ENCODE results near the gene HDAC4. TPM values are rescaled to one million over a fixed set of nuclear protein-coding genes. Genes with fewer than 3 reads are reported as not detected.

HDAC4 gene
- total and polyA plus RNA-seq, 3 experiments from 2014 or later: 8.3 to 28.8 (median 24.0) TPM

DNA sequence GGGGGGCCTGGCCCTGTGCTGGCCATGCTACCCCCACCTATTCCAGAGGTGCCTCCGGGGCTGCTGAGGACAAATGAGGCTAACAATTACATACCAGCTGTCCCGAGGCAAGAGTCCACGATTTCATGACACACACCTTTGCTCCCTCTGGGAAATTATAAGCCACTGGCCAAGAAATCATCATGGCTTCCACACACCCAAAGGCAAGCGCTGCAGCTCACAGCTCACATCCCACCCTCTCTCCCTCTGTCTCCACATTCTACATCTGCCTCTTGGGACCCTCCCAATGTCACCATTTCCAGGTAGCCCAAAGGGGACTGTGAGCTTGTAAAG lies 134.4 kb downstream of the HDAC4 start:
- Mint-ChIP-seq H3K27ac (peak overlapping the region; percentile 94 to 99 (median 99)), H3K4me1 (peaks cover 68 to 89% (median 69%) of the 10 kb centered on the region in 3 donors), H3K9me3 (no peaks in the 10 kb centered on the region), H3K36me3 (peaks cover 0 to 7% (median under 1%) of the 10 kb centered on the region in 3 donors), H3K4me3 (peak overlapping the region; percentile 93 to 99 (median 98)), H3K27me3 (peaks cover 0 to 3% of the 10 kb centered on the region in 2 donors)
- Histone ChIP-seq H3K9me3 (ENCODE audit: low read length) (no peaks in the 10 kb centered on the region), H3K36me3 (ENCODE audit: insufficient read depth, low read length) (no peaks in the 10 kb centered on the region), H3K4me3 (ENCODE audit: low read length) (peak overlapping the region; percentile 100), H3K27ac (ENCODE audit: low read depth, low read length) (peak overlapping the region; percentile 93), H3K27me3 (ENCODE audit: insufficient read depth, low read length, poor library complexity, severe bottlenecking) (no peaks in the 10 kb centered on the region), H3K4me1 (ENCODE audit: insufficient read depth, low read length) (peaks cover 79% of the 10 kb centered on the region)
- ChIA-PET CTCF (interaction anchor here (0.8 to 3.1 kb wide), 10 partner anchors 9 to 146 kb away, joined by 3 to 27 read pairs (median 5); no protein-coding TSS in a partner anchor), POLR2A (interaction anchor here (1.1 to 2.0 kb wide), 4 partner anchors 9 to 135 kb away, joined by 3 to 19 read pairs (median 5); partner anchors contain the start of gene HDAC4)
- DNase-seq: no peak

DNA sequence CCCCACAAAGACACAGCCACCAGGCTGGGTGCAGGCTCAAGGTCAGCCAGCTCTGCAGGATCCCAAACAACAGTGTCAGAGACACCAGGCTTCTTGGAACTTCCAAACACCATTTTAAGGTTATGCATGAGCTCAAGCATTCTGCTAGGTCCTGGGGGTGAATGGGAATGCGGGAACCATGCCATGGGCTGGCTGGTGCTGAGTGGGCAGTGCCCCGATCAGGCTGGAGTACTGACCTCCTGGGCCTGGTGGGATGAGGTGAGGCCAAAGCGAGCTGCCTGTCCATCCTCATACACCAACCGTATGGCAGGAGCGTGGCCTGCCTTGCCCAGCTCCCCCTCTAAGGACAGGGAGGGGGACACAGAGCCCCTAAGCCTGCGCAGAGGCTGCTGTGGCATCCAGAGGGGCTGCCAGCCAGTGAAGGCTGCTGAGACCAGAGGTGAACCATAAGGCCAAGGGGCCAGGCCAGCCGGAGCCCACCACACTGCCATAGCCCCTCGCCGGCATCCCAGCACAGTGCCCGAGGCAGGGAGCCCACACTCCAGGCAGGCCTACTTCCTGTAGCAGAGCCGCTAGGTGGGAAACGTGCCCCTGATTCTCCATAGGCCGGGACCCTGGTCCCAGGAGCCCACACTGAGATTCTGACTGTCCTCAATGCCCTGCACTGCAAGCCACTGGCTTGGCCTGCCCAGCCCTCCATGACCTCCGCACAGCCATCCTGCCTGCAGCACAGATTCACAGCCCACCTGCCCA lies 135.0 kb downstream of the HDAC4 start:
- H3K4me3 ChIP-seq (ENCODE audit: low read length): peak overlapping the region; percentile 100
- peaks cover 84% of the 10 kb centered on the region for H3K4me1 ChIP-seq (ENCODE audit: insufficient read depth, low read length)
- CTCF ChIA-PET: interaction anchor here (1.3 to 3.1 kb wide), 7 partner anchors 8 to 124 kb away, joined by 3 to 27 read pairs (median 7); no protein-coding TSS in a partner anchor
- peak overlapping the region; percentile 93 for H3K27ac ChIP-seq (ENCODE audit: low read depth, low read length)
- peak overlapping the region; percentile 93 to 99 (median 98) for H3K4me3 Mint-ChIP-seq
- H3K9me3 ChIP-seq (ENCODE audit: low read length): no peaks in the 10 kb centered on the region
- no peaks in the 10 kb centered on the region for H3K9me3 Mint-ChIP-seq
- H3K27me3 Mint-ChIP-seq: peaks cover 0 to 3% of the 10 kb centered on the region in 2 donors
- POLR2A ChIA-PET: interaction anchor here (1.0 to 1.2 kb wide), 3 partner anchors 10 to 35 kb away, joined by 3 to 5 read pairs (median 3); no protein-coding TSS in a partner anchor
- H3K36me3 ChIP-seq (ENCODE audit: insufficient read depth, low read length): no peaks in the 10 kb centered on the region
- peak overlapping the region; percentile 94 to 100 (median 99) for H3K27ac Mint-ChIP-seq
- DNase-seq: no peak
- H3K4me1 Mint-ChIP-seq: peaks cover 72 to 93% (median 72%) of the 10 kb centered on the region in 3 donors
- peaks cover 0 to 9% (median 0%) of the 10 kb centered on the region in 3 donors for H3K36me3 Mint-ChIP-seq
- no peaks in the 10 kb centered on the region for H3K27me3 ChIP-seq (ENCODE audit: insufficient read depth, low read length, poor library complexity, severe bottlenecking)

DNA sequence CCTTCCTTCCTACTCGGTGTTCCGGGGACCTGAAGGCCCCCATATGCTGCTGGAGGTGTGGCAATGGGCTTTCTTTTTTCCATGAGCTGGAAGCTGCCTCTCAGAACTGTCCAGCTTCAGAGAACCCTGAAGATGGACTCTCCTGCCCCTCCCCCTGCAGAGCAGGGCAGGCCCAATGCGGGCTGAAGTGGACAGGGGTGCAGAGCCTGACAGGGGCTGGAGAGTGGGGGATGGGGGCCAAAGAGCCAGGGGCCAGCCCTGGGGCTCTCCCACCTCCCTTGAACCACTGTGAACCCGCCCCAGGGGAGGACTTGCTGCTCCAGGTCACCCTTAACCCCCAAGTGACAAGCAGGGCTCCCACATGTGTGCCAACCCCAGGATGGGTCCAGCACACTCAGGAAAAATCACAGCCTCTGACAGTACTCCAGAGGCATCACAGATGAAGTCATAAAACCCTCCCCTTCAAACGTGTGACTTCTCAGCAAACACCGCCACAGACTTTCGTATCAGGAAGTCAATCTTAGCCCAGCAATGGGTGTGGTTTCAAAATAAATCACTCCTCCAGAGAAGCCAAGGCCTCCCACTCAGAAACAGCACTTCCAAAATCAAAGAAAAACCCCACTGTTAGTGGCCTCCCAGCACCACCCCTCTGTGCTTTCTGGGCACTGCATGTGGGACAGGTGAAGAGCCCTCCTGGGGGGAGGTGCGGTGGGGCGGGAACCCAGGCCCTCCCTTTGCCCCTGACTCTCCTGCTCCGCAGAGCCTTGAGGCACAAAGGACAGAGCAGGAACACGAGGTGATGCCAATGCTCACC lies 135.8 kb downstream of the HDAC4 start:
- Mint-ChIP-seq H3K4me3 (peak overlapping the region; percentile 84 to 98 (median 96)), H3K36me3 (peaks cover 0 to 9% (median 0%) of the 10 kb centered on the region in 3 donors), H3K27ac (peak overlapping the region; percentile 94 to 100 (median 98)), H3K27me3 (peaks cover 0 to 3% of the 10 kb centered on the region in 2 donors), H3K4me1 (peaks cover 76 to 94% (median 80%) of the 10 kb centered on the region in 3 donors), H3K9me3 (no peaks in the 10 kb centered on the region)
- no peaks in the 10 kb centered on the region for H3K9me3 ChIP-seq (ENCODE audit: low read length)
- ChIA-PET CTCF (interaction anchor here (2.9 kb wide), 1 partner anchor 30 kb away, joined by 27 read pairs; no protein-coding TSS in a partner anchor), POLR2A (interaction anchor here (1.0 to 1.1 kb wide), 2 partner anchors 12 to 34 kb away, joined by 3 read pairs; no protein-coding TSS in a partner anchor)
- peak overlapping the region; percentile 60 for H3K27ac ChIP-seq (ENCODE audit: low read depth, low read length)
- H3K4me3 ChIP-seq (ENCODE audit: low read length): peak overlapping the region; percentile 100
- peaks cover 89% of the 10 kb centered on the region for H3K4me1 ChIP-seq (ENCODE audit: insufficient read depth, low read length)
- H3K36me3 ChIP-seq (ENCODE audit: insufficient read depth, low read length): no peaks in the 10 kb centered on the region
- H3K27me3 ChIP-seq (ENCODE audit: insufficient read depth, low read length, poor library complexity, severe bottlenecking): no peaks in the 10 kb centered on the region
- DNase-seq: peak; percentile 46 to 86 (median 79)

DNA sequence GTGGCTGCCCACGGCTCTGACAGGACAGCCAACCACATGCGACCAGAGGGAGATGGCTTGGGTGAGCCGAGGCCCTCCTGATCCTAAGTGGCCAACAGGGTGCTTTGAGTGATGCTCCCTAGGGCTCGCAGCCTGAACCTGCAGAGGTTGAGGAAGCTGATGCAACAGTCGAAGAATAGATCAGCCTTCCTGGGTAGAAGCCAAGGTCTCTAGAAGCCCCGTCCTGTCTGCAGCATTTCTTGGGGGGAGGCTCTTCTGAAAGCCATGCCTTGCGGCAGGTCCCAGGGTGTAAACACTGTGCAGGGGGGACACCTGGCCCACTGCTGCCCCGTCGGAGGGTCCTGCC lies 136.4 kb downstream of the HDAC4 start:
- POLR2A ChIA-PET: interaction anchor here (0.8 kb wide), 1 partner anchor 22 kb away, joined by 3 read pairs; no protein-coding TSS in a partner anchor
- Mint-ChIP-seq H3K4me3 (peak overlapping the region; percentile 57 to 98 (median 87)), H3K27me3 (peaks cover 0 to 3% of the 10 kb centered on the region in 2 donors), H3K9me3 (no peaks in the 10 kb centered on the region), H3K4me1 (peaks cover 77 to 96% (median 80%) of the 10 kb centered on the region in 3 donors), H3K27ac (peak overlapping the region; percentile 84 to 100 (median 98)), H3K36me3 (peaks cover 0 to 9% (median 3%) of the 10 kb centered on the region in 3 donors)
- Histone ChIP-seq H3K4me3 (ENCODE audit: low read length) (peak overlapping the region; percentile 100), H3K27me3 (ENCODE audit: insufficient read depth, low read length, poor library complexity, severe bottlenecking) (no peaks in the 10 kb centered on the region), H3K4me1 (ENCODE audit: insufficient read depth, low read length) (peaks cover 89% of the 10 kb centered on the region), H3K27ac (ENCODE audit: low read depth, low read length) (peak overlapping the region; percentile 60), H3K36me3 (ENCODE audit: insufficient read depth, low read length) (no peaks in the 10 kb centered on the region), H3K9me3 (ENCODE audit: low read length) (no peaks in the 10 kb centered on the region)
- peak in 2 of 5 donors; percentile 62 to 74 for DNase-seq
- CTCF ChIA-PET: interaction anchor here (0.7 to 1.3 kb wide), 2 partner anchors 13 to 21 kb away, joined by 3 read pairs; no protein-coding TSS in a partner anchor

DNA sequence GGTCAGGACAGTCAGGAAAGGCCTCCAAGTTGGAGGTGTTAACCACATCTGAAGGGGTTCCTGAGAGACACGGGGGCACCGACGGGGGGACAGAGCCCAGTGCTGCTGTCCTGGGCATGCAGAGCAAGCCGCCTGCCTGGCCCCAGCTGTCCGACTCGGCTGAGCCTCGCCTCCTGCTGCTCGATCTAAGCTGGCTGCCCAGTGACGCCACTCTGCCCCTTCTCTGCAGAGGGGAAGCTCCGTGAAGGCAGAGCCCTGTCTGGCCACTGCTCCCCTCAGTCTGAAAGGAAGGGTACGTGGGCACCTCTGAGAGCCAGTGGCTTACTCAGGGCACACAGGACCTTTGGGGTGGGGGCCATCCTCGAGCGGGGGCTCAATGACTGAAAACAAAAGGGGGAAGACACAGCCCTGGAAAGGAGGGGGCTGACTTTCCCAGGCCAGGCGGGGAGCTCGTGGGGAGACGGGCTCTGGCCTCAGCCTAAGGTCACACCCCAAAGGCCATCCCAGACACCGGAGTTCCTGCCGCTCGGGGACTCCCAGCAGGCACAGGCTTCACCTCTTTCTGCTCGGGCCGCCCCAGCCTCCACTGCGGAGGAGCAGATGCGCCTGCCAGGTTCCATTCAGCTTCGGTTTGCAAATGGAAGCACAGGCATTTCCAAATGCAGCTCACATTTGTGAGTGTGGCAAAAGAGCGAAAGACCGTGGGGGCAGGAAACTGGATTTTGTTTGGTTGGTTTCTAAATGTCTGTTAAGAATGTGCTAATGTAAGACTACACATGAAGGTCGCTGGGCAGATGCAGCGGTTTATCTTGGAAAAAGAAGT lies 136.9 kb downstream of the HDAC4 start:
- H3K9me3 ChIP-seq (ENCODE audit: low read length): no peaks in the 10 kb centered on the region
- H3K27me3 Mint-ChIP-seq: peaks cover 0 to 3% of the 10 kb centered on the region in 2 donors
- H3K4me1 ChIP-seq (ENCODE audit: insufficient read depth, low read length): peaks cover 88% of the 10 kb centered on the region
- peaks cover 77 to 96% (median 80%) of the 10 kb centered on the region in 3 donors for H3K4me1 Mint-ChIP-seq
- ChIA-PET CTCF (interaction anchor here (0.7 to 1.3 kb wide), 2 partner anchors 13 to 21 kb away, joined by 3 read pairs; no protein-coding TSS in a partner anchor), POLR2A (interaction anchor here (0.8 to 1.1 kb wide), 2 partner anchors 19 to 22 kb away, joined by 3 read pairs; no protein-coding TSS in a partner anchor)
- DNase-seq: no peak
- H3K4me3 Mint-ChIP-seq: peak overlapping the region; percentile 57 to 98 (median 84)
- H3K4me3 ChIP-seq (ENCODE audit: low read length): peak overlapping the region; percentile 100
- H3K27ac Mint-ChIP-seq: peak overlapping the region; percentile 84 to 100 (median 98)
- H3K36me3 Mint-ChIP-seq: peaks cover 0 to 9% (median 3%) of the 10 kb centered on the region in 3 donors
- no peaks in the 10 kb centered on the region for H3K36me3 ChIP-seq (ENCODE audit: insufficient read depth, low read length)
- no peaks in the 10 kb centered on the region for H3K27me3 ChIP-seq (ENCODE audit: insufficient read depth, low read length, poor library complexity, severe bottlenecking)
- H3K9me3 Mint-ChIP-seq: no peaks in the 10 kb centered on the region
- no peak overlapping the region for H3K27ac ChIP-seq (ENCODE audit: low read depth, low read length)

DNA sequence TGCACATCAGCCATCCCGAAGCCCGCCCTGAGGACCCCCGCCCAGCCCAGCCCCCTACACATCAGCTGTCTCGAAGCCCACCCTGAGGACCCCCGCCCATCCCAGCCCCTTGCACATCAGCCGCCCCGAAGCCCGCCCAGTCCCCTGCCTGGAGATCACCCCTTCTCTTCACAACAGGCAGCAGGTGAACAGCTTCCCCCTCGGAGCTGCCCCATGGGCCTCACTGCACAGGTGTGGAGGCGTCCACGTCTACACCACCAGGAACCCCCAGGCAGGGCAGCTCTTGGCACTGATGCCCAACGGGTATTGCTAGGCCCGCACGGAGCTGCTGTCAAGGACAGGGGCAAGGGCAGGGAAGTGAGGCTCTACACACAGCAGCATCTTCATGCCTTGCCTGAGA lies 137.6 kb downstream of the HDAC4 start:
- CTCF ChIA-PET: interaction anchor here (1.3 kb wide), 1 partner anchor 20 kb away, joined by 3 read pairs; no protein-coding TSS in a partner anchor
- peak overlapping the region in 3 of 7 donors; percentile 23 to 48 (median 48) for H3K4me3 Mint-ChIP-seq
- H3K9me3 Mint-ChIP-seq: peaks cover 0 to 1% (median 0%) of the 10 kb centered on the region in 5 donors
- POLR2A ChIA-PET: interaction anchor here (1.1 kb wide), 1 partner anchor 20 kb away, joined by 3 read pairs; no protein-coding TSS in a partner anchor
- peaks cover 0 to 3% of the 10 kb centered on the region in 2 donors for H3K27me3 Mint-ChIP-seq
- H3K9me3 ChIP-seq (ENCODE audit: low read length): no peaks in the 10 kb centered on the region
- H3K36me3 ChIP-seq (ENCODE audit: insufficient read depth, low read length): no peaks in the 10 kb centered on the region
- peak overlapping the region; percentile 29 to 99 (median 76) for H3K27ac Mint-ChIP-seq
- peaks cover 88% of the 10 kb centered on the region for H3K4me1 ChIP-seq (ENCODE audit: insufficient read depth, low read length)
- no peak overlapping the region for H3K27ac ChIP-seq (ENCODE audit: low read depth, low read length)
- H3K36me3 Mint-ChIP-seq: peaks cover 2 to 9% (median 3%) of the 10 kb centered on the region in 3 donors
- no peaks in the 10 kb centered on the region for H3K27me3 ChIP-seq (ENCODE audit: insufficient read depth, low read length, poor library complexity, severe bottlenecking)
- H3K4me1 Mint-ChIP-seq: peaks cover 77 to 96% (median 80%) of the 10 kb centered on the region in 3 donors
- DNase-seq: no peak
- no peak overlapping the region for H3K4me3 ChIP-seq (ENCODE audit: low read length)
